ENCODE measurements around the gene E2F1.

E2F1 gene

GRCh38 chr20:33670715-33671499 is 15.3 kb downstream of the E2F1 start:
- no peak overlapping the region for H3K4me3 ChIP-seq (ENCODE audit: low read length)
- TF ChIP-seq, protein P1, sequence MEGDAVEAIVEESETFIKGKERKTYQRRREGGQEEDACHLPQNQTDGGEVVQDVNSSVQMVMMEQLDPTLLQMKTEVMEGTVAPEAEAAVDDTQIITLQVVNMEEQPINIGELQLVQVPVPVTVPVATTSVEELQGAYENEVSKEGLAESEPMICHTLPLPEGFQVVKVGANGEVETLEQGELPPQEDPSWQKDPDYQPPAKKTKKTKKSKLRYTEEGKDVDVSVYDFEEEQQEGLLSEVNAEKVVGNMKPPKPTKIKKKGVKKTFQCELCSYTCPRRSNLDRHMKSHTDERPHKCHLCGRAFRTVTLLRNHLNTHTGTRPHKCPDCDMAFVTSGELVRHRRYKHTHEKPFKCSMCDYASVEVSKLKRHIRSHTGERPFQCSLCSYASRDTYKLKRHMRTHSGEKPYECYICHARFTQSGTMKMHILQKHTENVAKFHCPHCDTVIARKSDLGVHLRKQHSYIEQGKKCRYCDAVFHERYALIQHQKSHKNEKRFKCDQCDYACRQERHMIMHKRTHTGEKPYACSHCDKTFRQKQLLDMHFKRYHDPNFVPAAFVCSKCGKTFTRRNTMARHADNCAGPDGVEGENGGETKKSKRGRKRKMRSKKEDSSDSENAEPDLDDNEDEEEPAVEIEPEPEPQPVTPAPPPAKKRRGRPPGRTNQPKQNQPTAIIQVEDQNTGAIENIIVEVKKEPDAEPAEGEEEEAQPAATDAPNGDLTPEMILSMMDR (IDR thresholded peaks at IDR 0.05; ENCODE audit: insufficient read depth, low read depth, low read length, missing control alignments) = no peak
- no peak for DNase-seq (ENCODE audit: low read depth)

DNA sequence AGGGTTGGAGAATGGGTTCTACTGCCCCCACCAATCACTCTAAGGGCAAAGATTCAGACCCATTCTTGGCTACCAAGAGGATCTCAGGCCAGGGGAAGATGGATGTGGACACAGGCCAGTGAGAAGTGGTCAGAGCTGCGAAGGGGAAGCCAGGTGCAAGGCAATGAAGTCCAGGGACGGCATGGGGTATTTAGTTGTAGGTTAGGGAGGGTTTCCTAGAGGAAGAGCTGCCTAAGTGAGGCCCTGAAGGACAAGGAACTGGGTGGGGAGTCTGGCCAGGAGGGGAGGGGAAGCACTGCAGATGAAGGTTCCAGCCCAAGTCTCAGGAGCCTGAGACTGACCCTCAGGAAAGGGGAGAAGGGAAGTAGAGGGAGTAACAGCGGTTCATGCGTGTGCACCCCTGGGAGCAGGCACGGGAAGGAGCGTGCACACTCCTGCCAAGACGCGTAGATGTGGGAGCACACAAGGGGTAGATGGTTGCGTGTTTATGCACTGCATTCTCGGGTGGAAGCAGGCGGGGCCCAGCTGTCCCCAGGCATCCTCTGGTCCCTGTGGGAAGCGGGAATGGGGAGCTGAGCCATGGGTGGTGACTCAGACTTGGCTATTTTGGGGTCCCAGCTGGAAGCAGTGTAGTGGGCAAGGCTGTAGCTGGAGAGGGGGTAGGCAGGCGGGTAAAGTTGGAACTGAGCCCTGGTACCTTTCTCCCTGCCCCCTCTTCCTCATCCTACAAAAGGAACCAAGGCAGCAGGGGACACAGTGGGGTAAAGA is 16.1 kb downstream of the E2F1 start:
- TF ChIP-seq, protein P1 (IDR thresholded peaks at IDR 0.05; ENCODE audit: insufficient read depth, low read depth, low read length, missing control alignments) = no peak
- no peak for DNase-seq (ENCODE audit: low read depth)

DNA sequence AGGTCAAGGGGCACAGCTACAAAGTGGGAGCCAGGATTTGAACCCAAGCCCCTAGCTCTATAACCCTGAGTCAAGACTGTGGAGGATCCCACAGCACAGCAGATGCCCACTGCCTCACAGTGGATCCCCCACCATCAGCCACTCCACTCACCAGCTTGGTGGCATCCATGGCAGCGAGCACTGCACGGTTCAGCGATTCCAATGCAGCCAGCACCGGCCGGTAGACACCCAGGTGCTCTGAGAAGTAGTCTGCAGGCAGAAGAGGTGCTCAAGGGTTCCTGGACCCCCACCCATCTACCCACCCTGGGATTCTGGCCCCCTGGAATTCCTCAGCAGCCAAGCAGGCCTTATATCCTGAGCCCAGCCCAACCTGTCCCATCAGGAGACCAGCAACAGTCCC is 17.0 kb downstream of the E2F1 start:
- no peak overlapping the region for H3K4me3 ChIP-seq (ENCODE audit: low read length)
- TF ChIP-seq, protein P1 (IDR thresholded peaks at IDR 0.05; ENCODE audit: insufficient read depth, low read depth, low read length, missing control alignments) = no peak

More for the DNA sequence above, 16.1 kb downstream of the E2F1 start:
- no peak overlapping the region for H3K4me3 ChIP-seq (ENCODE audit: low read length)

GRCh38 chr20:33668466-33669155 is 17.6 kb downstream of the E2F1 start:
- H3K4me3 ChIP-seq (ENCODE audit: low read length) = no peak overlapping the region
- TF ChIP-seq, protein P1 (IDR thresholded peaks at IDR 0.05; ENCODE audit: insufficient read depth, low read depth, low read length, missing control alignments) = no peak
- no peak for DNase-seq (ENCODE audit: low read depth)

More for the DNA sequence above, 17.0 kb downstream of the E2F1 start:
- no peak for DNase-seq (ENCODE audit: low read depth)

DNA sequence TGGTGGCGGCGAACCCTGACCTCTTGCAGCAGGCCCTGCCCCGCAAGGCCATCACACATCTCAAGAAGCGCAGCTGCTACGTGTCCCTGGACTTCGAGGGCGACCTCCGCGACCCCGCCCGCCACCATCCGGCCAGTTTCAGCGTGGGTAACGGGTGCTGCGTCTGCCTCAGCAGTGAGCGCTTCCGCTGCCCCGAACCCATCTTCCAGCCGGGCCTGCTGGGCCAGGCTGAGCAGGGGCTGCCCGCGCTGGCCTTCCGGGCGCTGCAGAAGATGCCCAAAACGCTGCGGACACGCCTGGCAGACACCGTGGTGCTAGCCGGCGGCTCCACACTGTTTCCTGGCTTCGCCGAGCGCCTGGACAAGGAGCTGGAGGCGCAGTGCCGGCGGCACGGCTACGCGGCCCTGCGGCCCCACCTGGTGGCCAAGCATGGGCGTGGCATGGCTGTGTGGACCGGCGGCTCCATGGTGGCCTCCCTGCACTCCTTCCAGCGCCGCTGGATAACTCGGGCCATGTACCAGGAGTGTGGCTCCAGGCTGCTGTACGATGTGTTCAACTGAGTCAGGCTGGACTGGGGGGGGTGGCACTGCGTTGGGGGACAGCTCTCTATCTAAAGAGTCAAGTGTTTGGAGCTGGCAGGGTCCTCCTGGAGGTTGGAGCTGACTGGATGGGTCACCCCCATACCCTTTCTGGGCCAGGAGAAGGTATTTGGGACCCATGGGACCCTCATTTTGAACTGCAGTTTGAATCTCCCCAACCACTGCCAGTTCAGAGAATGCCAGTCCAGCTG is 18.3 kb downstream of the E2F1 start:
- DNase-seq (ENCODE audit: low read depth) = peak; percentile 78
- TF ChIP-seq, protein P1 (IDR thresholded peaks at IDR 0.05; ENCODE audit: insufficient read depth, low read depth, low read length, missing control alignments) = peak; percentile 69
- H3K4me3 ChIP-seq (ENCODE audit: low read length) = peak overlapping the region; percentile 46

DNA sequence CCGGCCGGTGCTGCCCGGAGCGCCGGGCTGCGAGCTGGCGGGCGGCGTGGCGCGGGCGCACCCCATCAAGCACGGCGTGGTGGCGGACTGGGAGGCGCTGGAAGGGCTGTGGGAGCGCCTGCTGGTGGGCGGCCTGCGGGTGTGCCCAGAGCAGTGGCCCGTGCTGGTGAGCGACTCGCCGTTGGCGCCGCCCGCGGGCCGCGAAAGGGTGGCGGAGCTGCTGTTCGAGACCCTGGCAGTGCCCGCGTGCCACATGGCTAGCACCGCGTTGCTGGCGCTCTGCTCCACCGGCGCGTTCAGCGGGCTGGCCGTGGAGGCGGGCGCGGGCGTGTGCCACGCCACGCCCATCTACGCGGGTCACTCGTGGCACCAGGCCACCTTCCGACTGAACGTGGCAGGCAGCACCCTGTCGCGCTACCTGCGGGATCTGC is 18.9 kb downstream of the E2F1 start:
- DNase-seq (ENCODE audit: low read depth) = no peak
- TF ChIP-seq, protein P1 (IDR thresholded peaks at IDR 0.05; ENCODE audit: insufficient read depth, low read depth, low read length, missing control alignments) = no peak
- H3K4me3 ChIP-seq (ENCODE audit: low read length) = peak overlapping the region; percentile 54
